GM12873 (cell line): ENCODE measurements around the gene NAV3.

ENCODE experiments used
- TF ChIP-seq, protein P1 (sequence below): IDR thresholded peaks from 2 replicates; pipeline ENCODE4 v1.5.1; 2012; ENCODE audit warnings: low read depth, mild to moderate bottlenecking, moderate library complexity, low read length, control low read depth; ENCODE audit not compliant: insufficient read depth; ENCODE audit errors: missing control alignments

The NAV3 gene

DNA sequence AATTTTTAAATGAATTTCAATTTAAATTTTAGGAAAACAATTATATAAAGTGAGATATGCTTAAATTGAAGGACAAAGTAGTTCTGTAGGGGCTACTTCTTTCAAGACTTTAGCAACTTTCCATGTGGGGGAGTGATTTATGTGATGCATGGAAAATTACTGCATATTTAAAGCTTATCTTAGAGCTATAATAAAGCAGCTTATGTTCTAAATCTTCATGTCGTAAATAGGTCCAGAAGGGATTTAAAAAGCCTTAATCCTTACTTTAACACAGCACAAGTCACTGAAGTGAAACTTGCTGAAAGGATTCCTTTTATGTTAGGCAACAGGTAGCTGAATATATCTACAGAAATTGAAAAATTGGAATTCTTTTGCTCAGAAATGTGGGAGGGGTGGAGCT is 340.4 kb downstream of the NAV3 start:
- TF ChIP-seq, protein P1, sequence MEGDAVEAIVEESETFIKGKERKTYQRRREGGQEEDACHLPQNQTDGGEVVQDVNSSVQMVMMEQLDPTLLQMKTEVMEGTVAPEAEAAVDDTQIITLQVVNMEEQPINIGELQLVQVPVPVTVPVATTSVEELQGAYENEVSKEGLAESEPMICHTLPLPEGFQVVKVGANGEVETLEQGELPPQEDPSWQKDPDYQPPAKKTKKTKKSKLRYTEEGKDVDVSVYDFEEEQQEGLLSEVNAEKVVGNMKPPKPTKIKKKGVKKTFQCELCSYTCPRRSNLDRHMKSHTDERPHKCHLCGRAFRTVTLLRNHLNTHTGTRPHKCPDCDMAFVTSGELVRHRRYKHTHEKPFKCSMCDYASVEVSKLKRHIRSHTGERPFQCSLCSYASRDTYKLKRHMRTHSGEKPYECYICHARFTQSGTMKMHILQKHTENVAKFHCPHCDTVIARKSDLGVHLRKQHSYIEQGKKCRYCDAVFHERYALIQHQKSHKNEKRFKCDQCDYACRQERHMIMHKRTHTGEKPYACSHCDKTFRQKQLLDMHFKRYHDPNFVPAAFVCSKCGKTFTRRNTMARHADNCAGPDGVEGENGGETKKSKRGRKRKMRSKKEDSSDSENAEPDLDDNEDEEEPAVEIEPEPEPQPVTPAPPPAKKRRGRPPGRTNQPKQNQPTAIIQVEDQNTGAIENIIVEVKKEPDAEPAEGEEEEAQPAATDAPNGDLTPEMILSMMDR: no peak

DNA sequence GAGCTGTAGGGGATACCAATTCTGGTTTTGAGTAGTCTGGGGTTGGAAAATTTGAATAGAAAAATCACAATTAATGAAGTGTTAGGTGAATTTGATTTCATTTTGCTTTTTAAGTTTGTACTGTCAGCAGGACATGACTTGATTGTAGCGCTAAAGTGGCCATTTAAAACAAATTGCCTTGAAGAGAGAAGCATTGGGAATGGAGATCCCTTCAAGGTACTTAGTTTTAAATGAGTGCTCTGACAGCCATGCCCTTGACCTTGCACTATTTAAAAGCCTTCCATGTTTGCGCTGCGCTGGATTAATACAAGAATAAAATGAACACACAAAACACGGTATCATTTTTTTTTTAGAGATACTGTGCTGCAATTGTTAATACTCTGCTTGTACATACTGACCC is 345.9 kb downstream of the NAV3 start:
- TF ChIP-seq, protein P1: no peak

DNA sequence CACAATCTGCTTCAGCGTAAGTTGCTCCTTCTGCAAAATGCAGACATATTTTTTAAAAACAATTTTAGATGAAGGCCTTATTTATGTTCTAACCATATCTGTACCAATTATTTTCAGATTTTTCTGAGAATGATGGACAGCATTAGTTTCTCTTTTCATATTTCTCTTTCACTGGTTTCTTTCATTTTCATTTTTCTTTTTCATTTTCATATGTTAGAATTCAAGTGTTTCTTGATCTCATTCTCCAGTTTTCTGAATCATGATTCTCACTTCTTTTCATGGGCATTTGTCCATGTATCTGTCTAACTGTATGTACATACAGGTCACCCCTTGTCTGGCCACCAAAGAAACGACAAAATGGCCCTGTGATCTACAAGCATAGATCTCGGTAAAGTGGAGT is 346.6 kb downstream of the NAV3 start:
- TF ChIP-seq, protein P1: no peak

DNA sequence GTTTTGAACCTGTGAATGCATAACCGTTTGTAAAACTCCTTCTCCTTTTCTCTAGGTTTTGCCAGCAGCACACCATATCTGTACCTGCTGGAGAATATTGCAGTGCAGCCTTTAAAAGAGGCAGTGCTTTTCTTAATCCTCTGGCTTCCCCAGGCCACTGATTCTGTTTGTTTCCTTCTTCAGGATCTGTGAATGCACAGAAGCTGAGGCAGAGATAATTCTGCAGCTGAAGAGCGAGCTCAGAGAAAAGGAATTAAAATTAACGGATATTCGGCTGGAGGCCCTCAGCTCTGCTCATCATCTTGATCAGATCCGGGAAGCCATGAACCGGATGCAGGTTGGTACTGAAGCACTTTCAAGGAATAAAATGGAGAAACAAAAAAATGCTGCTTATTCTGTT is 348.7 kb downstream of the NAV3 start:
- TF ChIP-seq, protein P1: no peak

DNA sequence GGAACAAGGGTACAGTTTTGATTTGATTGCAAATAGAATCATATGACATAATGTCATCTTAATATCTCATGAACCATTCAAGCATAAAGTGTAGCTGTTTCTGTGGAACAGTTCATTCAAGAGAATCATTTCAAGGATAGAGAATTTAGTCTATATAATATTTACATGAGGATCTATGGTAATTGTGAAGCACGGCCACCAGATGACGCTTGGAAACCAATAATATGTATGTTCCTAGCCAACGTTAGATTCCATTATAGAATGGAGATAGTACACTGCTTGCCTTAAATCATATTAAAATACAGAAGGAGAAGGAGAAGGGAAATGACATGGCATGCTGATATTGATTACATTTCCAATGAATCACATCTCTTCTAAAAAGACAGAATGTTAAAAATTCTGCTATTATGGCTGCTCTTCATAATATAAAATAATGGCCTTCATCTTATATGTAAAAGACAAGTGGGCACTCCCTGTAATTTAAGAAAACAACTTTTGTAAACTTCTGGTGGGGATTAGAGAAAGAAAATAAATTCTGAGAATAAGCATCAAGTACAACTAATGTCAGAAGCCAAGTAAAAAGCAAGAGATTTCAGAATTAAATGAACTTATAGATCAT is 351.0 kb downstream of the NAV3 start:
- TF ChIP-seq, protein P1: peak; percentile 37

DNA sequence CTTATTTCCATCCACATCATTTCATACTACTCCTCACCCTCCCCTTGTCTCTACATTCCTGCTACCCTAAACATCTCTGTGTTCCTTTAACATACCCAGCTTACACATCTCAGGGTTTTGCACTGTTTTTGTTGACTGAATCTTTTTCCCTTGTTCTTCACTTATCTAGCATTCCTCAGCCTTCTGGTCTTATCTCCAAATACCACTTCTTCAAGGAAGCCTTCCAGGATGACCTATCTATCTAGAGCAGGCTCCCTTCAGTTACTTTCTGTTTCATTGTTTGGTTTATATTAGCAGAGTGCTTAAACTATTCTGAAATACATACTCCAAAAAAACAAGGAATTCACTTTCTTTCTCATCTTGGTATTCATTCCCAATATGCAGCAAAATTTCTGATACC is 353.1 kb downstream of the NAV3 start:
- TF ChIP-seq, protein P1: no peak

DNA sequence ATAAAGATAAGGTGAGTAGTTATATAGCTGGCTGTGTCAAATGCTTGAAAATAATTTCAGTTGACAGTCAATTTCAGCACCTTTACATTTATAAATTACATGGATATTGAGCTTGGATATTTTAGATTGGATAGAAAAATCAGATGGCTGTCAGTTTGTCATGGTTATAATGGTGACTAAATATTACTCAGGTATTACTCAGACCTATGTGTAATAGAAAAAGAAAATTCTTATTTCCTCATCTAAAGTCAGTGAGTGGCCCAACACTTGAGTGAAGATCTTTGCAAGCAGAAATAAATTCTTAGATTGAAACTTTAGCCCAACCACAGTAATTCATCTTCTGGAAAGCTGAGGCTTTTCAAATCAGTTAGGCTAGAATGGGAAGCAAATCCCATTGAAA is 354.4 kb downstream of the NAV3 start:
- TF ChIP-seq, protein P1: no peak

DNA sequence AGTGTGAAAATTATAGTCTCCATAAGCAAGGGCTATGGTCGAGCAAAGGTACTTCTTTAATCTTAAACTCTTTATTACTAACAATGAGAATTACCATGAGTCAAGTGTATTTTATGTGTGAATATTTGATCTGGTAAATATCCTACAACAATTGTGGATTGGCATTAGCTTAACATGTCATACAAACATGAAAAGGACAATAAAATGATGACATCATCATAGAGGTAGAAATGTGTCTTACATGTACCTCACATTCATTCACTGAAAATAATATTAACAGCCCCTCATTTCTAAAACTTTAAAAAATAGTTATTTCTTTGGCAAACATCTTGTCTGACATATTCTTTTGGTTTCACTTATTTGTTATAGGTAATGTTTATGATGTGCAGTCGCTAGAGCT is 355.0 kb downstream of the NAV3 start:
- TF ChIP-seq, protein P1: no peak
